Activated B cell treated with CpG ODN at 0.5 μM for 24 hours (primary cell): ENCODE data around the gene IKBIP. TPM values are rescaled to one million over a fixed set of nuclear protein-coding genes. Genes with fewer than 3 reads are reported as not detected.
A peak's percentile ranks its signal among the peaks of the same experiment; 100 is the strongest.

Experiments
- ATAC-seq: fragments of 200-7000 bp; cut with Tn5 transposase; one replicate; pipeline ENCODE4 v1.10.0; 2021; ENCODE audit warnings: low read depth, mild to moderate bottlenecking, moderate library complexity
- CTCF ChIA-PET: fragments of 350-600 bp; sonication (Branson Sonifier 250); formaldehyde crosslinking; loops from one replicate; lab custom pipeline; 2021; ENCODE audit warnings: antibody characterized with exemption; lab: Charles Lee
- POLR2A ChIA-PET: fragments of 350-600 bp; sonication (Branson Sonifier 250); formaldehyde crosslinking; loops from one replicate; lab custom pipeline; 2021; ENCODE audit warnings: antibody characterized with exemption; lab: Charles Lee
- DNase-seq: peaks from one replicate; pipeline ENCODE4 v3.0.0; 2022
- H3K27ac Mint-ChIP-seq: one replicate; pipeline ENCODE4 v1.8.0; 2020; ENCODE audit warnings: mixed read lengths
- H3K27me3 Mint-ChIP-seq: one replicate; pipeline ENCODE4 v1.8.0; 2021; ENCODE audit warnings: mixed read lengths
- H3K36me3 Mint-ChIP-seq: one replicate; pipeline ENCODE4 v1.8.0; 2021; ENCODE audit warnings: low read depth, mixed read lengths
- H3K4me1 Mint-ChIP-seq: one replicate; pipeline ENCODE4 v1.8.0; 2021; ENCODE audit warnings: mixed read lengths
- H3K4me3 Mint-ChIP-seq: one replicate; pipeline ENCODE4 v1.8.0; 2020; ENCODE audit warnings: mild to moderate bottlenecking, mixed read lengths
- H3K9me3 Mint-ChIP-seq: one replicate; pipeline ENCODE4 v1.8.0; 2020; ENCODE audit warnings: mixed read lengths
- CTCF ChIP-seq: fragments of 200-600 bp; IDR thresholded peaks from one replicate; pipeline ENCODE4 v1.8.0; 2022; ENCODE audit warnings: antibody characterized with exemption, mild to moderate bottlenecking
- intact Hi-C: fragments of 100-400 bp; cut with micrococcal nuclease; formaldehyde crosslinking; loops from one replicate; pipeline ENCODE4 v1.15.1; 2024
- total RNA-seq: library from RNA; stranded (reverse); gene quantifications from 2 replicates; pipeline ENCODE4 v1.2.3, GENCODE V29; 2022

Gene IKBIP
- total RNA-seq, 1 donor from 2014 or later: 8.9 TPM

- no peak for DNase-seq
- intact Hi-C loops: no loop called here
- no peak overlapping the region for H3K27ac Mint-ChIP-seq
- no peak for TF ChIP-seq CTCF
- POLR2A ChIA-PET: no interaction called here
- peaks cover 74% of the 10 kb centered on the region for H3K36me3 Mint-ChIP-seq
- CTCF ChIA-PET: no interaction called here
- no peak for ATAC-seq
- no peak overlapping the region for H3K4me3 Mint-ChIP-seq
- no peaks in the 10 kb centered on the region for H3K27me3 Mint-ChIP-seq
- peaks cover 2% of the 10 kb centered on the region for H3K4me1 Mint-ChIP-seq
- H3K9me3 Mint-ChIP-seq: no peaks in the 10 kb centered on the region
Measured at GRCh38 chr12:98669751-98670150, 25.2 kb upstream of the IKBIP start.

DNA sequence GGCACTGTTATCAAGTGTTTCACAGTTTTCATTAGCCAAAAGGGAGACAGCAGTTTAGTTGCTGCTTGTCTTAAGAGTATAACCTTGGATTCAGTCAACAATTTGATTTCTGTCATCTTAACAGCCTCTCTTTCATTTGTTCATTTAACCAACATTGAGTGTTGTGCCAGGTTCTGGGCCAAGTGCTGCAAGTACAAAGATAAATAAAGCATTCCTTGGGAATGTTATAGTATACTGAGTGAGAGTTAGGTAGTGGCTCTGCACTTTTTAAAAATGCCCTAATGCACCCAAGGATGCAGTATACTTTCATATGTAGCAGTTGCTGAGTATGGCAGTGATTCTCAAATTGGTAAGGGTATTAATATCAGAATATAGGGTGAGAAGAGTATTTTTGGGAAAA is 15.9 kb upstream of the IKBIP start:
- no peak for DNase-seq
- Mint-ChIP-seq H3K4me3 (no peak overlapping the region), H3K36me3 (peaks cover 79% of the 10 kb centered on the region), H3K27me3 (no peaks in the 10 kb centered on the region), H3K9me3 (no peaks in the 10 kb centered on the region), H3K4me1 (no peaks in the 10 kb centered on the region), H3K27ac (no peak overlapping the region)
- intact Hi-C loops: no loop called here
- no peak for TF ChIP-seq CTCF
- ChIA-PET CTCF (no interaction called here), POLR2A (no interaction called here)
- no peak for ATAC-seq

DNA sequence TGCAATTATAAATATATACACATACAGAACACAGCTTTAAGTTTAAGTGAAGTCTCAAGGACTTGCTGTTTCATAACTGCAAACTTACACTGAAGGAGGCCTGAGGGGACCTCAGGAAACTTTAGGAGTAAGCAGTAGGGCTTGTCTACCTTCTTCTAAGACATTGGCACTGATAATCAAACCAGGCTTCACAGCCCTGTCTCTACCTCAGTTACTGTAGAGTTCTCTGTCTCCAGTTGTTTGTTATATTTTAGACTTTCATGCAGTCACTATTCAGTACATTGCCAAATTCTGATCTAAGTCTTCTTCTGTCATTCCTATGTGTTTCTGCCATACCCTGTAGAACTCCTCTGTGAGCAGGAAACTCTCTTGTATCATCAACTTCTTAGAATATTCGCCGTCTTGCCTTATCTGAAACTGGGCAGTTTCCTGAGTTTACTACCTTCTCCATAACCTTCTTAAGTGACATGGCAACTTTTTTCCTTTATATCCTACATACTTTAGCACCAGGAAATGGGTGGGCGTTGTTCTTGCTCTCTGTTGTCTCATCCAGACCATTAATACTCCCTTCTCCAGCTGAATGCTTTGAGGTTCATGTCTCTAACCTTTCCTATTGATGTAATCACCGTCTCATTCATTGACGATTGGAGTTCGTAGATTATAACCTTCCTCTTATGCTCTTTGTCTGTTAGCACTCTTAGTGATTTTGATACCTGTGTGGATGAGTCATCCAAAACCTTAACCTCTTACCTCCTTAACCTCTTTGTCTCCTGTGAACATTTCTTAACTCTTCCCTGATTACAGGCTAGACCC is 11.9 kb upstream of the IKBIP start:
- ATAC-seq: no peak
- no peaks in the 10 kb centered on the region for H3K9me3 Mint-ChIP-seq
- H3K27ac Mint-ChIP-seq: no peak overlapping the region
- no peak for DNase-seq
- peaks cover 57% of the 10 kb centered on the region for H3K36me3 Mint-ChIP-seq
- intact Hi-C loops: no loop called here
- POLR2A ChIA-PET: no interaction called here
- CTCF ChIA-PET: no interaction called here
- H3K27me3 Mint-ChIP-seq: no peaks in the 10 kb centered on the region
- no peak overlapping the region for H3K4me3 Mint-ChIP-seq
- H3K4me1 Mint-ChIP-seq: no peaks in the 10 kb centered on the region
- no peak for TF ChIP-seq CTCF

DNA sequence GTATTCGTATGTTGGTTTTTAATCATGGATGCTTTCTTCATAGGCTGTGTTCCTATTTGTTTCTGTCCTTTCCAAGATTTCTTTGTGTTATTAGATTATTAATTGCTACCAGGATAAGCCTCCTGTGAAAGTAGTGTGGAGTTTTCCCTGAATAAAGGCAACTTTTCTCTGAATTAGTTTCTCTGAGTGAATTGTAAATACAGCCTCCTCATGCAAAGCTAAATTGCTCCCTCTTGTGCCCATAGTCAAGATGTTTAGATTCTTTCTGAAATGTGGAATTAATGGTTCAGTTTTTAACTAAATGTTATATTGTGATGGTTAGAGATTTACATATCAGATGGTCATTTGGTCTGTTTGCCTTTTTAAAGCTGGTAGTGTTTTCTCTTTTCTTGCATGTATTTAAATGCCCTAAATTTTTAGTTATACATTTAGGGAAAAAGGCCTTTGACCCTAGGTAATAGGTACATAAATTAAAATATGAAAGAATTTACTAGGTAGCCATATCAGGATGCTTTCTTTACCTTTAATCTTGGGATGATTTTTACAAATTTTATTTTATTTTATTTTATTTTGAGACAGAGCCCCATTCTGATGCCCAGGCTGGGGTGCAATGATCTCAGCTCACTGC is 9.4 kb upstream of the IKBIP start:
- ChIA-PET POLR2A (interaction anchor here (0.5 to 1.4 kb wide), 3 partner anchors 22 to 61 kb away, joined by 3 to 6 read pairs (median 3); no protein-coding TSS in a partner anchor), CTCF (interaction anchor here (0.7 to 7.7 kb wide), 8 partner anchors 35 to 163 kb away, joined by 3 to 101 read pairs (median 4); no protein-coding TSS in a partner anchor)
- ATAC-seq (peak; percentile 56), DNase-seq (no peak)
- intact Hi-C loops: loop anchor here (1.0 kb wide), 5 partner anchors 9 to 229 kb away; partner anchors contain the start of gene APAF1
- Mint-ChIP-seq H3K9me3 (no peaks in the 10 kb centered on the region), H3K36me3 (peaks cover 54% of the 10 kb centered on the region), H3K4me1 (no peaks in the 10 kb centered on the region), H3K27ac (no peak overlapping the region), H3K27me3 (no peaks in the 10 kb centered on the region), H3K4me3 (no peak overlapping the region)
- TF ChIP-seq CTCF: peak; percentile 21

DNA sequence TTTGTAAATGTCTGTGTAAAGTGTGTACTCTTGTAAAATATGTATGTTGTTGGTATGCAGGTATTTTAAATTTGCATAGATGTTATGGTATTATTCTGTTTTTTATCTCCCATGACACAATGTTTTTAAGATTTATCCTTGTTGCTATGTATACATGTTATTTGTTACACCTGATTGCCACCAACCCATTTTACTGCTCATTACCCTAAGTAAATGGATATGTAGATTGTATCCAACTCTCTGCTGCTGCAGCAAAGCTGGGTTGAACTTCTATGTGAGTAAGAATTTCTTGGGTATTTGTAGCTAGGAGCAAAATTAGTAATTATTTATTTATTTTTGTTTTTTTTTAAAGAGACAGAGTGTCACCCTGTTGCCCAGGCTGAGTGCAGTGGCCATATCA is 6.7 kb upstream of the IKBIP start:
- Mint-ChIP-seq H3K36me3 (peaks cover 35% of the 10 kb centered on the region), H3K4me3 (no peak overlapping the region), H3K27ac (no peak overlapping the region), H3K9me3 (no peaks in the 10 kb centered on the region), H3K4me1 (peaks cover 5% of the 10 kb centered on the region), H3K27me3 (no peaks in the 10 kb centered on the region)
- intact Hi-C loops: no loop called here
- no peak for ATAC-seq
- POLR2A ChIA-PET: interaction anchor here (0.9 kb wide), 1 partner anchor 58 kb away, joined by 4 read pairs; the partner anchor contains the start of gene SLC25A3
- no peak for TF ChIP-seq CTCF
- CTCF ChIA-PET: interaction anchor here (0.9 to 7.7 kb wide), 3 partner anchors 55 to 85 kb away, joined by 3 to 101 read pairs (median 3); partner anchors contain the start of gene SLC25A3
- DNase-seq: no peak
